Neuronal stem cell (in vitro differentiated cells): ENCODE results near the gene DDI1.
"Not testable (repeated sequence)": the region's sequence is repeated elsewhere in the genome, so short reads cannot be mapped to it uniquely, and the experiment has no call there.

Source experiments
- DNase-seq: peaks from one replicate; pipeline ENCODE4 v3.0.0-alpha.2; 2013; ENCODE audit warnings: low spot score
- H2AFZ ChIP-seq: one replicate; pipeline ENCODE4 v1.6.1; 2013; ENCODE audit warnings: mild to moderate bottlenecking, low read length, inconsistent platforms
- H2AK5ac ChIP-seq: 2 replicates; pipeline ENCODE4 v1.6.1; 2013; ENCODE audit warnings: low read depth, mild to moderate bottlenecking, inconsistent platforms, low read length, moderate library complexity, mixed read lengths
- H2BK120ac ChIP-seq: 2 replicates; pipeline ENCODE4 v1.6.1; 2013; ENCODE audit warnings: low read depth, mild to moderate bottlenecking, inconsistent platforms, low read length, moderate library complexity, mixed read lengths
- H2BK12ac ChIP-seq: one replicate; pipeline ENCODE4 v1.6.1; 2013; ENCODE audit warnings: low read length, inconsistent platforms
- H2BK15ac ChIP-seq: 2 replicates; pipeline ENCODE4 v1.6.1; 2013; ENCODE audit warnings: mild to moderate bottlenecking, low read length, inconsistent platforms, mixed read lengths
- H2BK5ac ChIP-seq: one replicate; pipeline ENCODE4 v1.6.1; 2013; ENCODE audit warnings: inconsistent platforms, mild to moderate bottlenecking, low read length, moderate library complexity
- H3K14ac ChIP-seq: one replicate; pipeline ENCODE4 v1.6.1; 2013; ENCODE audit warnings: low read length, inconsistent platforms
- H3K18ac ChIP-seq: 2 replicates; pipeline ENCODE4 v1.6.1; 2013; ENCODE audit warnings: low read length, inconsistent platforms
- H3K23ac ChIP-seq: 2 replicates; pipeline ENCODE4 v1.6.1; 2013; ENCODE audit warnings: low read depth, mild to moderate bottlenecking, mixed read lengths, low read length, inconsistent platforms; ENCODE audit not compliant: poor library complexity
- H3K27ac ChIP-seq: replicated peaks from 3 replicates; pipeline ENCODE4 v1.5.1; 2013; ENCODE audit warnings: low read length, inconsistent platforms
- H3K27me3 ChIP-seq, 3 experiments: 2 replicates each; pipeline ENCODE4 v1.6.1; 2013; ENCODE audit warnings: low read length in 3 of 3, mild to moderate bottlenecking in 2 of 3, inconsistent platforms in 1 of 3, low read depth in 1 of 3, mixed read lengths in 1 of 3, moderate library complexity in 1 of 3; ENCODE audit not compliant: control insufficient read depth in 3 of 3, insufficient read depth in 3 of 3
- H3K36me3 ChIP-seq, 2 donors: replicated peaks in 1 of 2; 2 replicates each; pipeline ENCODE4 v1.6.1; 2013; ENCODE audit warnings: low read length in 2 of 2; ENCODE audit not compliant: control insufficient read depth in 2 of 2, insufficient read depth in 2 of 2
- H3K4ac ChIP-seq: 2 replicates; pipeline ENCODE4 v1.6.1; 2013; ENCODE audit warnings: inconsistent platforms, mild to moderate bottlenecking, low read length, moderate library complexity
- H3K4me1 ChIP-seq, 2 donors: 1 replicate in 1 of 2; 2 replicates in 1 of 2; pipeline ENCODE4 v1.6.1; 2013; ENCODE audit warnings: low read length in 2 of 2, low read depth in 1 of 2; ENCODE audit not compliant: control insufficient read depth in 2 of 2, insufficient read depth in 1 of 2
- H3K4me2 ChIP-seq: one replicate; pipeline ENCODE4 v1.6.1; 2013; ENCODE audit warnings: mild to moderate bottlenecking, low read length, inconsistent platforms; ENCODE audit not compliant: insufficient read depth, poor library complexity, severe bottlenecking
- H3K4me3 ChIP-seq, 2 donors: 2 replicates each; pipeline ENCODE4 v1.5.1; 2013; ENCODE audit warnings: low read length in 2 of 2, mild to moderate bottlenecking in 2 of 2, inconsistent platforms in 1 of 2, moderate library complexity in 1 of 2
- H3K79me1 ChIP-seq: one replicate; pipeline ENCODE4 v1.6.1; 2013; ENCODE audit warnings: low read depth, mild to moderate bottlenecking, inconsistent platforms, low read length, moderate library complexity
- H3K9ac ChIP-seq: one replicate; pipeline ENCODE4 v1.6.1; 2013; ENCODE audit warnings: mild to moderate bottlenecking, low read depth, low read length, inconsistent platforms; ENCODE audit not compliant: poor library complexity
- H3K9me3 ChIP-seq, 2 donors: replicated peaks in 1 of 2; 2 replicates each; pipeline versions ENCODE3 to v1.6.1; 2013; ENCODE audit warnings: low read length in 2 of 2, mild to moderate bottlenecking in 2 of 2, inconsistent platforms in 1 of 2, low read depth in 1 of 2, mixed read lengths in 1 of 2, moderate library complexity in 1 of 2; ENCODE audit not compliant: control insufficient read depth in 2 of 2, insufficient read depth in 1 of 2
- H4K8ac ChIP-seq: one replicate; pipeline ENCODE4 v1.6.1; 2013; ENCODE audit warnings: low read depth, mild to moderate bottlenecking, inconsistent platforms, low read length, moderate library complexity
- H4K91ac ChIP-seq: one replicate; pipeline ENCODE4 v1.6.1; 2013; ENCODE audit warnings: low read length, low read depth, mild to moderate bottlenecking, inconsistent platforms; ENCODE audit not compliant: poor library complexity
- WGBS, 2 donors: extraction: QIAGEN DNeasy Blood & Tissue Kit; methylation state at CpG; one replicate each; pipeline ENCODE4 v1.1.7; 2013; ENCODE audit warnings: missing lambda C conversion rate in 2 of 2, mixed read lengths in 1 of 2; ENCODE audit not compliant: insufficient read length in 2 of 2, insufficient replicate concordance in 1 of 2; ENCODE audit errors: extremely low coverage in 2 of 2; 5-methylcytosine and 5-hydroxymethylcytosine counted together

DDI1 gene

GRCh38 chr11:104046331-104046730, 9.9 kb downstream of the DDI1 start:
- H3K4ac ChIP-seq, result no peak overlapping the region
- no peak overlapping the region for H4K91ac ChIP-seq
- H3K9me3 ChIP-seq, result no peaks in the 10 kb centered on the region
- no CpG with 5 or more reads among the region's 2 CpGs for WGBS, 2 donors
- no peak overlapping the region for H3K4me3 ChIP-seq
- no peak overlapping the region for H2BK12ac ChIP-seq
- no peak overlapping the region for H3K9ac ChIP-seq
- H2BK120ac ChIP-seq, result no peak overlapping the region
- no peak overlapping the region for H2AFZ ChIP-seq
- H3K4me2 ChIP-seq, result no peak overlapping the region
- no peak overlapping the region for H3K18ac ChIP-seq
- no peak overlapping the region for H2AK5ac ChIP-seq
- no peak overlapping the region for H3K27ac ChIP-seq
- H3K4me1 ChIP-seq, result peaks cover 3 to 6% of the 10 kb centered on the region in 2 donors
- no peak overlapping the region for H3K14ac ChIP-seq
- H3K23ac ChIP-seq, result no peak overlapping the region
- no peak for DNase-seq
- H3K36me3 ChIP-seq, result no peaks in the 10 kb centered on the region
- no peak overlapping the region for H4K8ac ChIP-seq
- no peaks in the 10 kb centered on the region for H3K79me1 ChIP-seq
- H3K27me3 ChIP-seq, result no peaks in the 10 kb centered on the region
- no peak overlapping the region for H2BK15ac ChIP-seq
- no peak overlapping the region for H2BK5ac ChIP-seq

- not testable (repeated sequence) for H3K4me3 ChIP-seq, H3K14ac ChIP-seq, H3K9me3 ChIP-seq, H3K4ac ChIP-seq, H3K4me1 ChIP-seq, H3K23ac ChIP-seq, H2BK120ac ChIP-seq, H3K27ac ChIP-seq, H4K91ac ChIP-seq, H2AFZ ChIP-seq, H3K36me3 ChIP-seq, H2AK5ac ChIP-seq, H2BK15ac ChIP-seq, H3K79me1 ChIP-seq, H2BK12ac ChIP-seq, H4K8ac ChIP-seq, H3K18ac ChIP-seq, H3K27me3 ChIP-seq, DNase-seq, H3K9ac ChIP-seq, H3K4me2 ChIP-seq, H2BK5ac ChIP-seq
- no CpG with 5 or more reads among the region's 3 CpGs for WGBS, 2 donors
These were observed 10.4 kb downstream of the DDI1 start for GRCh38 chr11:104046858-104047257.

- Histone ChIP-seq H3K9me3 (no peaks in the 10 kb centered on the region), H3K36me3 (no peaks in the 10 kb centered on the region), H3K23ac (no peak overlapping the region), H2AK5ac (no peak overlapping the region), H3K18ac (no peak overlapping the region), H3K14ac (no peak overlapping the region), H2BK15ac (no peak overlapping the region), H2BK12ac (no peak overlapping the region), H3K9ac (no peak overlapping the region), H3K4me1 (no peaks in the 10 kb centered on the region), H3K79me1 (no peaks in the 10 kb centered on the region), H2AFZ (no peak overlapping the region), H4K8ac (no peak overlapping the region), H3K4me2 (no peak overlapping the region), H2BK5ac (no peak overlapping the region), H3K27me3 (no peaks in the 10 kb centered on the region), H2BK120ac (no peak overlapping the region), H3K4ac (no peak overlapping the region), H3K4me3 (no peak overlapping the region), H4K91ac (no peak overlapping the region), H3K27ac (no peak overlapping the region)
- DNase-seq, result no peak
- WGBS, 2 donors, result no CpG with 5 or more reads among the region's 4 CpGs
These were observed 12.7 kb downstream of the DDI1 start for GRCh38 chr11:104049116-104049515.

GRCh38 chr11:104051778-104052177, 15.3 kb downstream of the DDI1 start:
- Histone ChIP-seq H2BK15ac (no peak overlapping the region), H2AFZ (no peak overlapping the region), H2BK120ac (no peak overlapping the region), H3K14ac (no peak overlapping the region), H3K18ac (no peak overlapping the region), H2AK5ac (no peak overlapping the region), H2BK12ac (no peak overlapping the region), H3K79me1 (no peaks in the 10 kb centered on the region), H3K4ac (no peak overlapping the region), H4K91ac (no peak overlapping the region), H2BK5ac (no peak overlapping the region), H3K27me3 (no peaks in the 10 kb centered on the region), H3K9me3 (no peaks in the 10 kb centered on the region), H3K4me3 (no peak overlapping the region), H3K4me1 (no peaks in the 10 kb centered on the region), H3K36me3 (no peaks in the 10 kb centered on the region), H3K9ac (no peak overlapping the region), H4K8ac (no peak overlapping the region), H3K23ac (no peak overlapping the region), H3K27ac (no peak overlapping the region), H3K4me2 (no peak overlapping the region)
- DNase-seq, result no peak
- WGBS, 2 donors, result no CpG with 5 or more reads among the region's 4 CpGs
